RWPE1 (cell line): ENCODE data around the gene NRG3.

Experiments used
- CTCF ChIA-PET: fragments of 350-600 bp; sonication (Branson Sonifier 250); formaldehyde crosslinking; extraction: SDS; loops from one replicate; lab custom pipeline; 2021; lab: Yijun Ruan, JAX
- POLR2A ChIA-PET: fragments of 400-600 bp; formaldehyde crosslinking; extraction: SDS; loops from one replicate; lab custom pipeline; 2020; ENCODE audit warnings: antibody characterized with exemption; ENCODE audit not compliant: low non-redundant PET; lab: Yijun Ruan, JAX
- DNase-seq: peaks from one replicate; pipeline ENCODE4 v3.0.0; 2012; ENCODE audit warnings: low spot score
- H3K27ac ChIP-seq: fragments of 450-650 bp; 2 replicates; pipeline ENCODE4 v1.5.1; 2017
- CTCF ChIP-seq: fragments of 450-650 bp; conservative IDR thresholded peaks from 2 replicates; pipeline ENCODE4 v1.5.1; 2017; ENCODE audit warnings: low read depth, mild to moderate bottlenecking

Gene NRG3

DNA sequence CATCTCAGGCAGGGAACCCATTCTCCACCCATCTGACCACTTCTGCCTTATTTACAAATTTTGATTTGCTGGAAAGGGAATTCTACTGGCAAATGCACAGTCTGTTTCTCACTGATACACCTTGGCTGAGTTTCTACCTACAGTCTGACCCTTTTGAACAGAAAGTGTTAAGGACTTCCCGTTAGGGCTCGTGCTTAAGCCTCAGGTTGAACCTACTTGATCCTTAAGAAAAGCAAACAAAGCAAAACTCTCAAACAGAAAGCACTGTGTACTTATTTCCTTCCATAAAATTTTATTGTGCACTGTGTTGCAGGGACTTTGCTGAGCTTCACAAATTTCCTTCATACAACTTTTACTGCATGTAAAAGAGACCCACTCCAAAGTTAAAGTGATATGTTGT, 367.8 kb downstream of the NRG3 start:
- DNase-seq: no peak
- ChIA-PET CTCF (no interaction called here), POLR2A (no interaction called here)
- TF ChIP-seq CTCF: no peak
- no peak overlapping the region for H3K27ac ChIP-seq

GRCh38 chr10:82245157-82245556, 370.2 kb downstream of the NRG3 start:
- ChIA-PET POLR2A (no interaction called here), CTCF (interaction anchor here (0.6 kb wide), 2 partner anchors 48 to 1581 kb away, joined by 3 read pairs; no protein-coding TSS in a partner anchor)
- no peak for DNase-seq
- TF ChIP-seq CTCF: no peak
- no peak overlapping the region for H3K27ac ChIP-seq

- no peak overlapping the region for H3K27ac ChIP-seq
- POLR2A ChIA-PET: no interaction called here
- no peak for TF ChIP-seq CTCF
- CTCF ChIA-PET: no interaction called here
- DNase-seq: no peak
These were observed 371.0 kb downstream of the NRG3 start for GRCh38 chr10:82245906-82246560.

DNA sequence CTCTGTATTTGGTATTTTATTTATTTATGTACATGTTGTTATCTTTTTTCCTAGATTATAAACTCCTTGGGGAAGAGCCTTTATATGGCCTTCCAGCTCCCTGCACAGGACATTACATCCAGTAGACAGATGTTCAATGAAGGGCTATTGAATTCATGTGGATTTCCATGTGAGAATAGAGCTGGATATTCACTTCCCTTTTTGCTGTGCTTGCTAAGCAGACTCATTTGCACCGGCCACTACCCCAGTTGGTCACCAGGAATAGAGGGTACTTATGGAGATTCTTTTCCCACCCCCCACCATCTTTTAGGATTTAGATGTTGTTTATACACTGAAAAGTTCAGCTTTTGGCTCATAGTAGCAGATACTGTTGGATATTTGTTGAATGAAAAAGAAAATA, 374.1 kb downstream of the NRG3 start:
- POLR2A ChIA-PET: no interaction called here
- no peak for TF ChIP-seq CTCF
- CTCF ChIA-PET: no interaction called here
- DNase-seq: no peak
- no peak overlapping the region for H3K27ac ChIP-seq

DNA sequence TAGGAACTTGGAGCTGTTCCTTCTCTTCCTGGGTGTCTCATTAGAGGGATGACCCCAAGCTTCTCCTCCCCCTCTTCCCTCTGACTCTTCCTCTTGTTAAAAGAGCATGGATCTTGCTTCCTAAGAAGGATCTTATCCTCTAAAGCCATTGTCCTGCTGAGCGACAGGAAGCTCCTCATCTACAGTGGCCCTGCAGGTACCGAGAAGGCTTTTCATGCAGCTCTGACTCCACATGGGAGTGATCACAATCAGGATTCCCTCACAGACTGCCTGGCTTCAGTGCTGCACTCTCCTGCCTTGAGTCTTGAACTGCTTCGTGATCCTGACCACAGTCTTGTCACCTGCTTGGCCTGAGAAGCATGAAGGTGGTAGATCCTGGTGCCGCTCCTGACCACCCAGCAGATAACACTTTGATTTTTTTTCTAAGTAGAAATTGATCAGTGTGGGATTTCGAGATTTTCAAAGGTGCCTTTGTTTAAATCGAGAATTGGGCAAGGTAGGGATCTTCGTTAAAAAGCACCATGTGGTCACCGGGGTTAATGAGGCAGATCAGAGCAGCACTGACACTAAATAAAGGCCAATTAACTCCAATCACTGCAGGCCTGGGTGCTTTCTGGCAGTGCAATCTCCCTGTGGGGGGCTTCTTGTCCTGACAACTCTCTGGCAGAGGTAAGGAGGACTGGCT, 376.4 kb downstream of the NRG3 start:
- CTCF ChIA-PET: no interaction called here
- no peak for TF ChIP-seq CTCF
- POLR2A ChIA-PET: no interaction called here
- H3K27ac ChIP-seq: no peak overlapping the region
- DNase-seq: no peak

DNA sequence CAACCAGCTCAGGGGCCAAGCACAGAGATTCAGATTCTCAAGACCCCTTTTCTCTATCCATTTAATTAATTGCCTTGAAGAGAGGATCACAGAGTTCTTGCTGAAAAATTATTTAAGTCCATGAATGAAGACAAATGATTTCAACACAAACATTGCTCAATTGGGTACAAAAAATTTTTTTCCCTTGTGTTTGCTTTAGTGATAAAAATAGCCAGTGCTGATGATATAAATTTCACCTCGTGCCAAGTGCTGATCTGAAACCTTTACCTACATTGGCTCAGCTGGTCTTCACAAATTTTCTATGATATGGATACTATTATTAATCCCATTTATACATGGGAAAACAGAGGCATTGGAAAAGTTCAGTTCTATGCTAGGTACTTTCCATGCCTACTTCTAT, 377.1 kb downstream of the NRG3 start:
- no peak for TF ChIP-seq CTCF
- POLR2A ChIA-PET: no interaction called here
- DNase-seq: no peak
- no peak overlapping the region for H3K27ac ChIP-seq
- CTCF ChIA-PET: no interaction called here
